ENCODE data around the gene OR10AD1. TPM values are rescaled to one million over a fixed set of nuclear protein-coding genes. Genes with fewer than 3 reads are reported as not detected.

Gene OR10AD1
- total and polyA plus RNA-seq, 9 of the 15 experiments (the other 6 are each of a cell fraction or from before 2014, with no cell fraction given), result not detected

GRCh38 chr12:48157889-48158370 lies 45.2 kb downstream of the OR10AD1 start (continued):
- TF ChIP-seq VEZF1 (CRISPR knock-in tag; IDR thresholded peaks at IDR 0.05), result no peak
- no peak for TF ChIP-seq SNAPC5 (CRISPR knock-in tag; IDR thresholded peaks at IDR 0.05)
- TF ChIP-seq ZNF592 (IDR thresholded peaks at IDR 0.05), result peak; percentile 15; the same call in 1 of the 2 replicates
- TF ChIP-seq EP300 (IDR thresholded peaks at IDR 0.05; ENCODE audit: low read length), result no peak
- TF ChIP-seq ZNF830 (CRISPR knock-in tag; IDR thresholded peaks at IDR 0.05), result no peak
- TF ChIP-seq ZNF143 (CRISPR knock-in tag; IDR thresholded peaks at IDR 0.05), result no peak
- peak in 1 of 2 experiments; percentile 42 for TF ChIP-seq E2F6 (IDR thresholded peaks at IDR 0.05; ENCODE audit: borderline replicate concordance in 1 of 2, extremely low read depth in 1 of 2, insufficient read depth in 1 of 2, insufficient read length in 1 of 2, low read depth in 1 of 2, low read length in 1 of 2, poor library complexity in 1 of 2, severe bottlenecking in 1 of 2)
- no peak for TF ChIP-seq RBM17 (IDR thresholded peaks at IDR 0.05; ENCODE audit: borderline replicate concordance, low read depth, low read length)

Data from K562 (cell line).